Hematopoietic multipotent progenitor cell treated with erythropoietin and hydrocortisone succinate and interleukin-3 and kit ligand, for 4 days (in vitro differentiated cells): Measurements from ENCODE around the gene MTSS2.
"Not testable (repeated sequence)": the region's sequence is repeated elsewhere in the genome, so short reads cannot be mapped to it uniquely, and the experiment has no call there.

Experiments
- DNase-seq: peaks from one replicate; pipeline ENCODE4 v3.0.0-alpha.2; 2015

Gene MTSS2

GRCh38 chr16:70649300-70649699 is 36.6 kb downstream of the MTSS2 start:
- no peak for DNase-seq

- DNase-seq: no peak
Observed at GRCh38 chr16:70648606-70649005, 37.2 kb downstream of the MTSS2 start.

- DNase-seq: no peak
Observed at GRCh38 chr16:70647441-70648359, 38.2 kb downstream of the MTSS2 start.

GRCh38 chr16:70646260-70647241 is 39.3 kb downstream of the MTSS2 start, which contains the start of gene IL34:
IL34 (plus strand) TSS chr16:70646559; CDS start chr16:70646948, 389 bp downstream.
- no peak for DNase-seq

- no peak for DNase-seq
Observed at GRCh38 chr16:70644763-70645597, 40.9 kb downstream of the MTSS2 start.

- not testable (repeated sequence) for DNase-seq
Observed at GRCh38 chr16:70643264-70643663, 42.6 kb downstream of the MTSS2 start.

GRCh38 chr16:70642633-70643032 is 43.2 kb downstream of the MTSS2 start:
- no peak for DNase-seq

GRCh38 chr16:70638814-70639792 is 46.8 kb downstream of the MTSS2 start:
- DNase-seq: no peak
